ENCODE results near the gene MYH11. TPM values are rescaled to one million over a fixed set of nuclear protein-coding genes. Genes with fewer than 3 reads are reported as not detected.

MYH11 gene
- polyA plus RNA-seq, 1 donor from 2014 or later: not detected

DNA sequence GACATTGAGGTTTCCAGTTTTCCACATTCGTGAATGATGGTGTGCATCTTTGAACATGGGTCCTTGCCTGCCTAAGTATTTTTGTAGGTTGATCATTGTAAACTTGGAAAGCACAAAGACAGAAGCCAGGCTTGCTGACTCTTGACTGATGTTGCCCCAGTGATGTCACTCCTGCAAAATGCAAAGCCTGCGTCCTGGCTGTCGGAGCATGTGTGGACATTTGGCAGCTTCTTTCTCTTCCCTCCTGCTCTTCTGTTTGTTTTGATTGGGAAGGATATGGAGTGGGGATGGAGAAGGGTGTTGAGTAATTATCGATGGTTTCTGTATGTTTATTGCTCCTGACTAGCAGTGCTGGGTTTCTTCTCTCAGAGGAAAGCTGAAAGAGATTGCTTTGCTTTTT is 203.6 kb downstream of the MYH11 start:
- Histone ChIP-seq H3K4me3 (ENCODE audit: low read length) (no peak overlapping the region), H3K9ac (ENCODE audit: low read length) (no peak overlapping the region), H3K4me2 (ENCODE audit: low read length) (no peak overlapping the region), H3K9me2 (ENCODE audit: insufficient read depth, low read length) (no peaks in the 10 kb centered on the region), H3K9me3 (ENCODE audit: low read length) (no peaks in the 10 kb centered on the region), H3K79me2 (replicated peaks; ENCODE audit: insufficient read depth, low read length) (no peaks in the 10 kb centered on the region), H4K20me1 (ENCODE audit: insufficient read depth) (no peaks in the 10 kb centered on the region), H2AFZ (ENCODE audit: low read depth, low read length) (no peak overlapping the region), H3K27ac (ENCODE audit: low read length) (no peak overlapping the region), H3K36me3 (ENCODE audit: insufficient read depth, low read length) (no peaks in the 10 kb centered on the region), H3F3A (ENCODE audit: insufficient read depth, low read length, poor library complexity, severe bottlenecking) (no peaks in the 10 kb centered on the region), H3K27me3 (ENCODE audit: insufficient read depth, low read depth, low read length) (peaks cover 5% of the 10 kb centered on the region)
- TF ChIP-seq SMC3 (conservative IDR thresholded peaks at IDR 0.05; ENCODE audit: poor library complexity) (no peak), MXI1 (conservative IDR thresholded peaks at IDR 0.05; ENCODE audit: poor library complexity, severe bottlenecking) (no peak), EZH2 (IDR thresholded peaks at IDR 0.05; ENCODE audit: borderline replicate concordance, insufficient read depth, low read length, poor library complexity, severe bottlenecking) (no peak), TAF1 (IDR thresholded peaks at IDR 0.05; ENCODE audit: low read depth) (no peak), POLR2AphosphoS5 (IDR thresholded peaks at IDR 0.05) (no peak), EP300 (conservative IDR thresholded peaks at IDR 0.05; ENCODE audit: poor library complexity, severe bottlenecking) (no peak), RAD21 (conservative IDR thresholded peaks at IDR 0.05) (no peak), REST (IDR thresholded peaks at IDR 0.05; ENCODE audit: borderline replicate concordance) (no peak), CTCF (IDR thresholded peaks at IDR 0.05; ENCODE audit: poor library complexity, severe bottlenecking) (no peak)

Small RNA genes lying within 50 kb of the gene (small RNA-seq; reads per million reads assigned to genes)
- 0 to 0.16 (median 0) reads per million in 3 experiments for gene RNU6-213P

Other genes starting within 250 kb of the MYH11 start
- gene MARF1, start 213.9 kb downstream of the MYH11 start, polyA plus RNA-seq: 23.2 and 23.5 TPM in 2 replicates
- gene NDE1, start 206.8 kb downstream of the MYH11 start, polyA plus RNA-seq: 2.2 TPM in 1 of 2 replicates, not detected in the other
- gene CEP20, start 31.6 kb upstream of the MYH11 start, polyA plus RNA-seq: 35.8 and 59.7 TPM in 2 replicates
- gene ABCC1, start 92.6 kb upstream of the MYH11 start, polyA plus RNA-seq: 3.0 and 7.6 TPM in 2 replicates

Data from neural cell (in vitro differentiated cells).